GM23338 (cell line): ENCODE results near the gene NYAP2.

Source experiments
- EZH2 ChIP-seq: fragments of 200-600 bp; sonication (generic); IDR thresholded peaks from one replicate; pipeline ENCODE4 v1.8.0; 2017; ENCODE audit warnings: antibody characterized with exemption, mild to moderate bottlenecking, low read depth; ENCODE audit not compliant: unreplicated experiment
- ZNF462 ChIP-seq: fragments of 250-450 bp; sonication (Bioruptor Pico); IDR thresholded peaks from 2 replicates; pipeline ENCODE4 v1.5.0; 2020; ENCODE audit warnings: mild to moderate bottlenecking, moderate library complexity

DNA sequence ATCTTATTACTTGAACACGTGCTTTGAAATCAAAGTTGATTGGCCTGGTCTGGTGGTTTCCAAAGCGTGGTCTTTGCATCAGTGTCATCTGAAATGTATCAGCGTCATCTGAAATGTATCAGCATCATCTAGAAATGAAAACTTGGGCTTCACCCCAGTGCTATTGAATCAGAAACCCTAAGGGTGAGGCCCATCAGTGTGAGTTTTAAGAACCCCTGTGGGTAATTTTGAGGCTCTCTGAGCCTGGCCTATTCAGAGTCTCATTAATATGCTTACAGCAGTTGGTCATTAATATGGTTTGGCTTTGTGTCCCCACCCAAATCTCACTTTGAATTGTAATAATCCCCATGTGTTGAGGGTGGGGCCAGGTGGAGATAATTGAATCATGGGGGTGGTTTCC lies 85.2 kb downstream of the NYAP2 start:
- TF ChIP-seq EZH2, result no peak
- TF ChIP-seq ZNF462, result no peak
